Measurements from ENCODE around the gene CDCA5.
"Not testable (repeated sequence)": the region's sequence is repeated elsewhere in the genome, so short reads cannot be mapped to it uniquely, and the experiment has no call there.

The CDCA5 gene

DNA sequence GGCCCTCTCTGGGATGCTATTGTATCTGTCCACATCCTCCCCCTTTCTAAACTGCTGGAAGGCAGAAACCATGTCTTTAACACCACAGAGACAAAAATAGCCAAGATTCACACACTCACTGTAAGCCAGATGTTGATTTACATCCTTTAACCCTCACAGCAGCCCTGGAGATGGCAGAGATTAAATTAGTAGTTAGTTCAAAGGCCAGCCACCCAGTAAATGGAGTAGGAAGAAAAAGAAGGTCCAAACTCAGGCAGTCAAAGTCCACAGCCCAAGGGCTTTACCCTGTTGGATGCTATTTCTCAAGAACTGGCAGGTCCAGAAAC, 35.8 kb upstream of the CDCA5 start:
- no peak for DNase-seq (ENCODE audit: low read depth in 2 of 2)

DNA sequence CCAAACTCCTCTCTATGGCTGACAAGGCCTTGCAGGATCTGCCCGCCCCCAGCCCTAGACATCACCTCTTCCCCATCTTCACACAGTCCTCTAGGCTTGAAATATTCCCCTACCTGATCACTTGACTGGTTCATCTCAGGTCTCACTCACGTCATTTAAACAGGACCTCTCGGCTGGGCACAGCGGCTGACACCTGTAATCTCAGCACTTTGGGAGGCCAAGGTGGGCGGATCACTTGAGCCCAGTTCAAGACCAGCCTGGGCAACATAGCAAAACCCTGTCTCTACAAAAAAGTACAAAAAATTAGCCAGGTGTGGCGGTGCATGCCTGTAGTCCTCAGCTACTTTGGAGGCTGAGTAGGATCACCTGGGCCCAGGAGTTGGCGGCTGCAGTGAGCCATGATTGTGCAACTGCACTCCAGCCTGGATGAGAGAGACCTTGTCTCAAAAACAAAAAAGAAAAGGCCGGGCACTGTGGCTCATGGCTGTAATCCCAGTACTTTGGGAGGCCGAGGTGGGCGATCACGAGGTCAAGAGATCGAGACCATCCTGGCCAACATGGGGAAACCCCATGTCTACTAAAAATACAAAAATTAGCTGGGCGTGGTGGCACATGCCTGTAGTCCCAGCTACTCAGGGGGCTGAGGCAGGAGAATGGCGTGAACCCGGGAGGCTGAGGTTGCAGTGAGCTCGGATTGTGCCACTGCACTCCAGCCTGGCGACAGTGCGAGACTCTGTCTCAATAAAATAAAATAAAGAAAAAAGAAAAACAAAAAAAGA, 35.2 kb upstream of the CDCA5 start:
- not testable (repeated sequence) for DNase-seq (ENCODE audit: low read depth in 2 of 2)

DNA sequence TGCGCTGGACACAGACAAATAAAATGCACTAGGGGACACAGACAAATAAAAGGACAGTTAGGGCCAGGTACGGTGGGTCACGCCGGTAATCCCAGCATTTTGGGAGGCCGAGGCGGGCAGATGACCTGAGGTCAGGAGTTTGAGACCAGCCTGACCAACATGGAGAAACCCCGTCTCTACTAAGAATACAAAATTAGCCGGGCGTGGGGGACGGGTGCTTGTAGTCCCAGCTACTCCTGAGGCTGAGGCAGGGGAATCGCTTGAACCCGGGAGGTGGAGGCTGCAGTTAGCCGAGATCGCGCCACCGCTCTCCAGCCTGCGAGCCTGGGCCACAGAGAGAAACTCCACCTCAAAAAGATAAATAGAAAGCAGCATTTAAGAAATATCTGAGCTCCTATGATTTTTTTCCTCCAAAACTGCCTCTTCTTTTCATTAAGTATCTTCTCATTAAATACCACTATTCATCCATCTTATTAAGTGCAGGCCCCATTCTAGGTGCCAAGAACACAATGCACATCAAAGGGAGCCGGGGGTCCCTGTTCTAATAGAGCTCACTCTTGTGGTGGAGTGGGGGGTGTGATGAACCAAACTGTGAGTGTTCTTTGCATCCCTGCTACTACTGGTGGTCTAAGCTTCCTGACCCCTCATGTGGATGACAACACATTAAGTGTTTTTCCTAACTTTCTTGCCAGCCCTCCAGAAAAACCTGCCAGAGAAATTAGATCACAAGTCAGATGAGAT, 34.4 kb upstream of the CDCA5 start:
- DNase-seq (ENCODE audit: low read depth in 2 of 2): no peak

DNA sequence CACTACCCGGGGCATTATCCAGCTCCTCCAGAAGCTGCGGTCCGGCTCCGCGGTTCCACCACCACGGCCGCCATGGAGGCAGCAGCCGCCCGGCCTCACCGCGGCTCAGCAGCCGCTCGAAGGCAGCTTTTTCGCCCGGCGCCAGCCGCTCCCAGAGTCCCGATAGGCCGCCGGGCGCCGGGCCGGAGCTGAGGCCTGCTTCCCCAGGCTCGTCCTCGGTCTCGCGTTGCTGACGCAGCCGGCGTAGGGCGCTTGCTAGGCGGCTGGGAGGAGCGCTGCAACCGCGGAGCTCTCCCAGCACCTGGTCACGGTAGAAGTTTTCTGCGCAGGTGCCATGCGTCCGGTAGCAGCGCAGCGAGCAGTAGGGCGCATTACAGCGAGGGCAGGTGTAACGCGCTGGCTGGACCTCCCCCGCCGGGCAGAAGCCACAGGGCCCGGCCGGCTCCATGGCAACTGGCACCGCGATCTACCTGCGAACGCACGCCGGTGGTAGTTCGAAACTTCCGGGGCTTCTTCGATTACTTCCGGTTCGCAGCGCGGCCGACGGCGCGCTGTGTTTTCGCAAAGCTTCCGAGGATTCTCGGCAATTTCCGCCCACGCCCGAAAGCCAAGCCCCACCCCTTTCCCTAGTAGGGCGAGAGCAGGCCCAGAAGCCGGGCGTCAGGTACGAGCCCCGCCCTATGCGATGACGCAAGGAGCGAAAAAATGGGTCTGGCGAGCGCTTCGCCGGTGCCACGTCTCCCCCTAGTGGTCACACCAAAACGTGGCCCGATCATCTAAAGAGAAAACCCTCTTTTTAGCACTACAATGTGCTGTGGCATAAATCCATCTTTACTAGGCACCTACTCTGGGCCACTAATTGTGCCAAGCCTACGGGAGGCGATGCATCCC, 33.6 kb upstream of the CDCA5 start, which contains the start of gene ZNHIT2:
ZNHIT2 (minus strand) TSS at position 496 of the 891 bp plus-strand sequence; CDS start at position 448, 48 bp downstream.
- DNase-seq (ENCODE audit: low read depth in 2 of 2): peak; percentile 100

DNA sequence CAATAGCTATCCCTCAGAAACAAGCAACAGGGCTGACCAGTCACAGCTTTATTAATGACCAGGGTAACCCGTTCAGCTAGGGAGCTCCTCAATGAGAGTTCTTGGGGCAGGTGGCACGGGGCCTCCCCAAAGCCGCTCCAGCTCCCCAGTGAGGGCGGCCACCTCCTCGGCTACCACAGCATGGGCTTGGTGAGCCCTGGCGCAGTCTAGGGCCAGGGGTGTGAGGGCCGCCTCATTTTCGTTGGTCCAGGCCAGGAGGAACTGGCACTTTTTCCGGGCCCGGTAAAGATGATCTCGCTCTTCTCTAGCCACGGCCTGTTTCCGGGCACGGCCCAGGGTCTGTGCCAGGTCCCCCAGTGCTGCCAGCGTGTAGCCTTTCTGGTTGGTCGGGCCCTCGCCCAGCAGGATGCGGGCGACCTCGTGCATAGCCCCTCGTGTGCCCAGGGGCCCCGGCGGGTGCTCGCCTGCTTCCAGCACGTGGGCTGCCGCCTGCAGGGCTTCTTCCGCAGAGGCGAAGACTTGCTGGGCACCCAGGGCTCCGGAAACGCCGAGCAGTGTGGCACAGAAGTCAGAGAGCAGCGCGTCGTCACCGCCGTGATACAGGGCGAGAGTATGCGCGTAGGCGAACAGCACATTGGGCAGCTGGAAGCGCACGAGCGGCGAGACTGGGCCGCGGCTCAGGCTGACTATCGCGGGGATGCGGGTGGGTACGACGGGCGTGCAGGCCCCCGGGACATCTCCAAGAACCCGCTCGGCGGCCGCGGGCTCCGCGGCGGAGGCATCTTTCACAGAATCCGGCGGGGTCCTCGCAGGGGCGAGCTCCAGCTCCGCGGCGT, 32.7 kb upstream of the CDCA5 start:
- DNase-seq (ENCODE audit: low read depth in 2 of 2): peak; percentile 52 to 54

DNA sequence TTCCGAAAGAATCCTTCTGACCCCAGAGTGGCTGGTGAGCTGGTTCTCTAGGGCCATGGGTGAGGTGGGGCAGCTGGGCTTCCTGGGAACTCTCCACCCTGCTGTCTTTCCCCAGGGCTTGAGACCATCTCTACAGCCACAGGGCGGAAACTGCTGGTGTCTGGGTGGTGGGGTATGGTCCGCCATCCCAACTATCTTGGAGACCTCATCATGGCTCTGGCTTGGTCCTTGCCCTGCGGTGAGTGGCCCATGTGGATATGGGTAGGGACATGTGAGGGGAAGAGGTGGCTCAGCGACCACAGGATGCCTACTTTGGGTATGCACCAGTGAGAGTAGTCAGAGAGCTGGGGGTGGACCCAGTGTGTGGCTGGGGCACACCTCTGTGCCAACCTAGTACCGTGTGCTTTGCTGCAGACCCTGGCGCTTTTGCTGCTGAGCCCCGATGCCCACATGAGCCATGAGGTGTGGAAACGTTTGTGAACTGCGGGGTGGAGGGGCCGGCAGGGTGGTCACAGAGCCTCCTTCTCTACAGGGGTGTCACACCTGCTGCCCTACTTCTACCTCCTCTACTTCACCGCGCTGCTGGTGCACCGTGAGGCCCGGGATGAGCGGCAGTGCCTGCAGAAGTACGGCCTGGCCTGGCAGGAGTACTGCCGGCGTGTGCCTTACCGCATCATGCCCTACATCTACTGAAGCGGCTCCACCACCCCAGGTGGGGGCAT, 31.7 kb upstream of the CDCA5 start:
- DNase-seq (ENCODE audit: low read depth in 2 of 2): no peak

DNA sequence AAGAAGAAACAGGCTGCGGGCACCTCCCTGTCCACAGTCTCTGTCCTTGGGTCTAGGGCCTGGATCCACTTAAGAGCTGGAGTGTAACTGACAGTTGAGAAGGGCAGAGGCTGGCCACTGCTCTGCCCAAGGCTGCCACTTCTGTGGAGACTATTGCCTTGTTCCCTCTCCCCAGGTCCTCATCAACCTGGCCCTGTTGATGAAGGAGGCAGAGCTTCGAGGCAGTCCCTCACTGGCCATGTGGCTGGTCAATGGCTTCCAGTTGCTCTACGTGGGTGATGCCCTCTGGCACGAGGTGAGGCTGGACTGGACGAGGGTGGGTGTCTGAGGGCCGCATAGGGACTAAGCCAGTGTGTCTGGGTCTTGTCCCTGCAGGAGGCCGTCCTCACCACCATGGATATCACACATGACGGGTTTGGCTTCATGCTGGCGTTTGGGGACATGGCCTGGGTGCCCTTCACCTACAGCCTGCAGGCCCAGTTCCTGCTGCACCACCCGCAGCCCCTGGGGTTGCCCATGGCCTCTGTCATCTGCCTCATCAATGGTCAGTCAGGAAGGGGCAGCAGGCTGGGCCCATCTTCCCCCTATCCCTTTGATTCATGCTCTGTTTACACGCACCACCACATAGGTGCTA, 30.8 kb upstream of the CDCA5 start:
- DNase-seq (ENCODE audit: low read depth in 2 of 2): no peak

DNA sequence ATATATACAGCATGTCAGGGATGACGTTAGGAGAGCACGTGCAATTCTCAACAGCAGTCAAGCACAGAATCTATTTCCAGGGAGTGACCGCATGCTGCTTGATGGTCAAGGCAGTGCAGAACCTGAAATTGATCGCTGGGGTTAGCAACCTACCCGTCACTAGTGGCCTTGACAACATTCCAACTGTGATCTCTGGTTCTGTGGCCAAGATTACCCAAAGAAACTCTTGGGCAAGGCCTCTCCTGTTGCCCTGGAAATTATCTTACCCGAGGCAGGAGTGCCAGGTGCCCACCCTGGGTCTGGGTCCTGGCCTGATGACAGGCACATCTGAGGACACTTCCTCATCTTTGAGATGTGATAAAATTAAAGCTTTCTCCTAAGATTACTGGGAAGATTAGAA, 30.0 kb upstream of the CDCA5 start:
- no peak for DNase-seq (ENCODE audit: low read depth in 2 of 2)

DNA sequence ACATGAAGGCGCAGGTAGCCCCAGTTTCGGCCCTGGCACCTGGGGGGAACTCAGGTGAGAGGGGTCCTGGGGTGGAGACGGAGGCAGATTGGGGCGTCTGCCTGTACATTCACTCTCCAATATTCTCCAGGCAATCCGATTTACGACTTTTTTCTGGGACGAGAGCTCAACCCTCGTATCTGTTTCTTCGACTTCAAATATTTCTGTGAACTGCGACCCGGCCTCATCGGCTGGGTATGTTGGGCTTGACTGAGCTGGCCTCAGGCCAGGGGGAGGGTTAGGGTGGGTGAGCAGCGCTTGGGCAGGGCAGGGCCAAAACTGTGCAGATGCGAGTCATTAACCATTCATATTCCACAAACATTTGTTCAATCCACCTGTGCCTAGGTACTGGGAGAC, 29.5 kb upstream of the CDCA5 start:
- no peak for DNase-seq (ENCODE audit: low read depth in 2 of 2)

DNA sequence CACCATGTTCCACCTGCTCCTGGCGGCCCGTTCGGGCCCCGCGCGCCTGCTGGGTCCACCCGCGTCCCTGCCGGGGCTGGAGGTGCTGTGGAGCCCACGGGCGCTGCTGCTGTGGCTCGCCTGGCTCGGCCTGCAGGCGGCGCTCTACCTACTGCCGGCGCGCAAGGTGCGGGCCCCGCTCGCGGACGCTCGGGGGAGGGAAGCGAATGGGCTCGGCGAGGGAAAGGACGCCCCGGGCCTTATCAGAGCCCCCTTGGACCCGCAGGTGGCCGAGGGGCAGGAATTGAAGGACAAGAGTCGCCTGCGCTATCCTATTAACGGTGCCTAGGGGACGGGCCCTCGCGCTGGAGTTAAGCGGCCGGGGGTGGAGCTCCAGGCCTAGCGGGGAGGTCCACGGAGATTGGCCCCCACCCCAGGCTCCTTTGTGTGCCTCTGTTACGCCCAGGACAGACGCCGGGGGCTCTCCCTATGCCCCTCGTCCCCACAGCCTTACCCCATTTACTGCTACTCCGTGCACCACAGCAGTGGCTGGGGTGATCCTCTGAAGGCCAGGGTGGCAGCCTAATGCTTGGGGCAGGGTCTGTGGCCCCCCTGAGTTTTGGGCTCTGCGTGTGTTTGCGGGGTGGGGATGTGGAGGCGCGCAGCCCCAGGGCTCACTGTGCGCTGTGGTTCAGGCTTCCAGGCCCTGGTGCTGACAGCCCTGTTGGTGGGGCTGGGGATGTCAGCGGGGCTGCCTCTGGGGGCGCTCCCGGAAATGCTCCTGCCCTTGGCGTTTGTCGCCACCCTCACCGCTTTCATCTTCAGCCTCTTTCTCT, 28.9 kb upstream of the CDCA5 start:
- peak; percentile 62 to 67 for DNase-seq (ENCODE audit: low read depth in 2 of 2)

DNA sequence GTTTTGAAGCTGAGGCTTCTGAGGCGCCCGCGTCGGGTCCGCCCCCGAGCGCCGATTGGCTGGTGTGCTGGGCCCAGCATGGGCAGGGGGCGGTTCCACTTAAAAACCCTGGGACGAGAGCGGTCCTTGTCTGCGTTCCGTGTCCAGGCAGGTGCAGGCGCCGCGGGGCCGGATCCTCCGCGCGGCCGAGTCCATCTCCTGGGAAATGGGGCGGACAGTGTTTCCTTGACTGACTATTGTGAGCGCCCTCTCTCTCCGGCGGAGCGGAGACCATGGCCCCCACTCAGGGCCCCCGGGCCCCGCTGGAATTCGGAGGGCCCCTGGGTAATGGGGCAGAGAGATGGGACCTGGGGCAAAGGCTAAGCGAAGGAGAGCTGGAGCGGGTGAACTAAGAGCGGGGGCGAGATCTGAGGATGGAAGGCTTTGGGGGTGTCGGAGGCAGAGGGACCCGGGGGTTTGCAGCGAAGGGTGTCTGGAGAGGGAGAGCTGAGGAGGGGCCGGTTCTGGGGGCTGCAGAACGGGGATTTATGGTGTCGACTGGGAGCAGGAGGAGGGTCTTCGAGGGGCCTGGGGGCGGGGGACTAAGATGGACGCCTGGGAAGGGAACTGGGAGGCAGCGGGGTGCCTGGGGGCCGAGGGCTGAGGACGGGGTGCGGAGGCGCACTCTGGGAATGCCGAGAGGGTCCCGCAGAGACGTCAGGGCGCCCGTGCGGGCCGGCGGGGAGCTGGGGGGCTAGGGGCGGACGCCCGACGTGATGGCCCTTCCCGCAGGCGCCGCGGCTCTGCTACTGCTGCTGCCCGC, 28.1 kb upstream of the CDCA5 start, which contains the start of gene TM7SF2:
TM7SF2 (plus strand) TSS at position 129 of the 802 bp plus-strand sequence; CDS start at position 273, 144 bp downstream.
- DNase-seq (ENCODE audit: low read depth in 2 of 2): peak; percentile 88 to 91

DNA sequence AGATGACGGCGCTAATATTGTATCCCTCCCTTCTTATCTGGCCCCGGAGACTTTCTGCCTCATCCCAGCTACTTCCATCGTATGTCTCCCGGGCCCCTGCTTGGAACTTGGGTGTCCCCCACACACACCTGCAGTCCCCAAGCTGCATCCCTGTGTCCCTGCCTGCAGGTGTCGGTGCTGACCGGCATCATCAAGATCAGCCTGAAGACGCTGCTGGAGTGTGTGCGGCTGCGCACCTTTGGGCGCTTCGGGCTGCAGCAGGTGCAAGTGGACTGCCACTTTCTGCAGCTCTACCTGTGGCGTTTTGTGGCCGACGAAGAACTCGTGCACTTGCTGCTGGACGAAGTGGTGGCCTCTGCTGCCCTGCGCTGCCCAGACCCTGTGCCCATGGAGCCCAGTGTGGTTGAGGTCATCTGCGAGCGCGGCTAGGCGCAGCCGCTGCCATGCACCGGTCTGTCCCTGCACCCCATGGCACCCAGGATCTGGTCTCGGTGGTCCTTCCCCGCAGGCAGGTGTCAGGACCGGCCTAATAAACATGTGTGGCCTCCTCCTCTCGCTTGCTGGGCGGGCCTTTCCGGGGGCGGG, 27.4 kb upstream of the CDCA5 start:
- no peak for DNase-seq (ENCODE audit: low read depth in 2 of 2)

DNA sequence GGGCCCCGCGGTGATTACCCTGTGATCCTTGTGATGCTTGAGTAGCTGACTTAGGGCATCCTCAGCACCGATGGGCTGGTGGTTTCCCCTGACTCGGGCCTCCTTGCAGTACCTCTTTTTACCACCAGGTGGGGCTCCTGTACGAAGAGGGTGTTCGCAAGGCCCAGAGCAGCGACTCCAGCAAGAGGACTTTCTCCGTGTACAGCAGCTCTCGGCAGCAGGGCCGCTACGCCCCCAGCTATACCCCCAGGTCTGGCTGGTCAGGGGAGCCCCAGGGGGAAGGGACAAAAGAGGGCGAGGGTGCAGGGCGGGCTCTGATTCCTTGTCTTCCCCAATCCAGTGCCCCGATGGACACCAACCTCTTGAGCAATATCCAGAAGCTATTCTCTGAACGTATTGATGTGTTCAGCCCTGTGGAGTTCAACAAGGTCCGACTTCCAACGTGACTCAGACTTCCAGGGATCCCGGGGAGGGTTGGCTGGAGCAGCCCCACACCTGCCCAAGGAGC, 26.6 kb upstream of the CDCA5 start:
- DNase-seq (ENCODE audit: low read depth in 2 of 2): peak; percentile 97 to 99

DNA sequence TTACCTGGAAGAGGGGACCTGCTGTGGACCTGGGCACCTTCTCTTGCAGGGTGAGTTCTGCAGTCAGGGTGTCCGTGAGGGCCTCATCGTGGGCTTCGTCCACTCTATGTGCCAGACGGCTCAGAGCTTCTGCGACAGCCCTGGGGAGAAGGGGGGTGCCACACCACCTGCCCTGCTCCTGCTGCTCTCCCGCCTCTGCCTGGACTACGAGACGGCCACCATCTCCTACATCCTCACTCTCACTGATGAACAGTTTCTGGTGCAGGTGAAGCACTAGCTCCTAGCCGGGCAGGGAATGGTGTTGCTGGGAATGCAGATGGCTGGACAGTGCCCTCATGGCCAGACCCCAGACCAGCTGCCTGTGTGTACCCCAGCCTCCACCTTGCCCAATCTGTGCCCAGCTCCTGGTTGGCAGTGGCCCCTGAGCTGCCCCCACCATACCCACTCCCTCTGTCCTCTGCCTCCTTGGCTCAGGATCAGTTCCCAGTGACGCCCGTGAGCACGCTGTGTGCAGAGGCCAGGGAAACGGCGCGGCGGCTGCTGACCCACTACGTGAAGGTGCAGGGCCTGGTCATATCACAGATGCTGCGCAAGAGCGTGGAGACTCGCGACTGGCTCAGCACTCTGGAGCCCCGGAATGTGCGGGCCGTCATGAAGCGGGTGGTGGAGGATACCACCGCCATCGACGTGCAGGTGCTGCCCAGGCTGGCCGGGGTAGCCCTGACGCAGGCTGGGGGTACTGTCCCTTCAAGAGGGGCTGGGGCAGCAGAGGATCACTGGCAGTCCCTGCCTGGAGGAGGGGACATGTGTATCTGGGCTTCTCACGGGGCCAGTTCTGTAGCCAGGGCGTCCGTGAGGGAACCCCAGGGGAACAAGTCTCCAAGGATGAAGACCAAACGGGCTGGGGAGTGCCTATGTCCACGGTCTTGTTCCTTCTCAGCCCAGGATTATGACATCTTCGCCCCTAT, 25.7 kb upstream of the CDCA5 start:
- DNase-seq (ENCODE audit: low read depth in 2 of 2): no peak

DNA sequence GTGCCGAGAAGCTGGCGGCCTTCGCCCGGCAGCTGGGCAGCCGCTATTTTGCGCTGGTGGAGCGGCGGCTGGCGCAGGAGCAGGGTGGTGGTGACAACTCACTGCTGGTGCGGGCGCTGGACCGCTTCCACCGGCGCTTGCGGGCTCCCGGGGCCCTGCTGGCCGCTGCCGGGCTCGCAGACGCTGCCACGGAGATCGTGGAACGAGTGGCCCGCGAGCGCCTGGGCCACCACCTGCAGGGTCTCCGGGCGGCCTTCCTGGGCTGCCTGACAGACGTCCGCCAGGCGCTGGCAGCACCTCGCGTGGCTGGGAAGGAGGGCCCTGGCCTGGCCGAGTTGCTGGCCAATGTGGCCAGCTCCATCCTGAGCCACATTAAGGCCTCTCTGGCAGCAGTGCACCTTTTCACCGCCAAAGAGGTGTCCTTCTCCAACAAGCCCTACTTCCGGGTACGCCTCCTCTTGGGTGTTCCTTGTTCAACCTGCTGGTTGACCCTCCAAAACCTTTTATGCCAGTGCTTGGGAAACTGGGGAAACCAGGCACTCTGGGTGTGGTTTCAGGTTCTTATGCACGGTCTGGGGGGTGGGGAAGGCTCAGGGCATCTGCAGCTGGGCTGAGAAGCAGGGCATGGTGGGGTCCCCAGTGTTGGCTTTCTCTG, 24.8 kb upstream of the CDCA5 start:
- DNase-seq (ENCODE audit: low read depth in 2 of 2): no peak
